PC-9 (cell line): ENCODE measurements around the gene UBE2QL1. TPM values are rescaled to one million over a fixed set of nuclear protein-coding genes. Genes with fewer than 3 reads are reported as not detected.

ENCODE experiments used
- Bru-seq: library from RNA; stranded (reverse); fragments of 400-500 nt; gene quantifications from one replicate; lab custom pipeline; 2021; lab: Mats Ljungman, UMichigan
- BruChase-seq, 2 experiments: library from RNA; stranded (reverse); fragments of 400-500 nt; gene quantifications; one replicate each; lab custom pipeline; 2021; lab: Mats Ljungman, UMichigan
- BruUV-seq: library from RNA; stranded (reverse); fragments of 400-500 nt; replicated peaks from 2 replicates; lab custom pipeline; 2021; lab: Mats Ljungman, UMichigan
- CTCF ChIA-PET: fragments of 300-600 bp; sonication (Branson Sonifier 250); formaldehyde crosslinking; loops from one replicate; lab custom pipeline; 2022; ENCODE audit warnings: antibody characterized with exemption; lab: Charles Lee
- POLR2A ChIA-PET: fragments of 300-600 bp; sonication (Branson Sonifier 250); formaldehyde crosslinking; loops from one replicate; lab custom pipeline; 2022; ENCODE audit warnings: antibody characterized with exemption; ENCODE audit not compliant: unreplicated experiment; lab: Charles Lee
- DNase-seq, 2 experiments: peaks; one replicate each; pipeline versions ENCODE4 v3.0.0 to v3.0.0-alpha.2; 2015 to 2022; ENCODE audit warnings: mixed read lengths in 1 of 2
- H2AFZ ChIP-seq: fragments of 200-600 bp; sonication (generic); 2 replicates; pipeline ENCODE4 v1.8.1; 2017; ENCODE audit warnings: antibody characterized with exemption
- H3F3A ChIP-seq: fragments of 200-600 bp; sonication (generic); 2 replicates; pipeline ENCODE4 v1.8.1; 2017; ENCODE audit warnings: antibody characterized with exemption, mild to moderate bottlenecking, low read depth; ENCODE audit not compliant: insufficient read depth
- H3K27ac ChIP-seq: fragments of 200-600 bp; sonication (generic); 2 replicates; pipeline ENCODE4 v1.6.1; 2016; ENCODE audit warnings: mixed run types
- H3K27me3 ChIP-seq: fragments of 200-600 bp; sonication (generic); 2 replicates; pipeline ENCODE4 v1.6.1; 2016; ENCODE audit warnings: low read depth, mixed run types; ENCODE audit not compliant: insufficient read depth
- H3K36me3 ChIP-seq: fragments of 200-600 bp; sonication (generic); 2 replicates; pipeline ENCODE4 v1.6.1; 2016; ENCODE audit warnings: low read depth, mixed run types
- H3K4me1 ChIP-seq: fragments of 200-600 bp; sonication (generic); replicated peaks from 2 replicates; pipeline ENCODE4 v1.6.1; 2016; ENCODE audit warnings: mixed run types; ENCODE audit not compliant: insufficient read depth
- H3K4me2 ChIP-seq: fragments of 200-600 bp; sonication (generic); 2 replicates; pipeline ENCODE4 v1.6.1; 2017; ENCODE audit warnings: mixed run types
- H3K4me3 ChIP-seq: fragments of 200-600 bp; sonication (generic); 2 replicates; pipeline ENCODE4 v1.6.1; 2016; ENCODE audit warnings: mixed run types
- H3K79me2 ChIP-seq: fragments of 200-600 bp; sonication (generic); 2 replicates; pipeline ENCODE4 v1.6.1; 2017; ENCODE audit warnings: low read depth, mixed run types
- H3K9me2 ChIP-seq: fragments of 200-600 bp; sonication (generic); 2 replicates; pipeline ENCODE4 v1.8.1; 2017; ENCODE audit warnings: mild to moderate bottlenecking; ENCODE audit not compliant: insufficient read depth
- H3K9me3 ChIP-seq: fragments of 200-600 bp; sonication (generic); 2 replicates; pipeline ENCODE4 v1.8.1; 2016; ENCODE audit warnings: low read depth; ENCODE audit not compliant: insufficient read depth
- H4K20me1 ChIP-seq: fragments of 200-600 bp; sonication (generic); 2 replicates; pipeline ENCODE4 v1.8.1; 2017; ENCODE audit not compliant: insufficient read depth
- EZH2 ChIP-seq: fragments of 200-600 bp; sonication (generic); IDR thresholded peaks from 2 replicates; pipeline ENCODE4 v1.8.0; 2017; ENCODE audit warnings: antibody characterized with exemption, low read depth
- intact Hi-C: fragments of 100-400 bp; cut with micrococcal nuclease; formaldehyde crosslinking; loops from one replicate; pipeline ENCODE4 v1.10.0; 2022; ENCODE audit not compliant: unreplicated experiment
- long read RNA-seq: library from polyadenylated mRNA; stranded (forward); transcript quantifications from one replicate; pipeline ENCODE4 v2.0.0, GENCODE V29; 2022
- total RNA-seq: library from RNA; stranded (reverse); gene quantifications from 2 replicates; pipeline ENCODE4 v1.2.3, GENCODE V29; 2021
- TF ChIP-seq, protein P1 (sequence below): fragments of 200-600 bp; sonication (generic); conservative IDR thresholded peaks from 2 replicates; pipeline ENCODE4 v1.6.1; 2017; ENCODE audit warnings: mixed run types, antibody characterized with exemption, mild to moderate bottlenecking, moderate library complexity

The UBE2QL1 gene, protein sequence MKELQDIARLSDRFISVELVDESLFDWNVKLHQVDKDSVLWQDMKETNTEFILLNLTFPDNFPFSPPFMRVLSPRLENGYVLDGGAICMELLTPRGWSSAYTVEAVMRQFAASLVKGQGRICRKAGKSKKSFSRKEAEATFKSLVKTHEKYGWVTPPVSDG
- total RNA-seq (not detected in 2 replicates), Bru-seq, nascent RNA (not detected), BruChase-seq, experiment 1, labeled RNA remaining after a 2-hour chase (not detected), BruChase-seq, experiment 2, labeled RNA remaining after a 6-hour chase (not detected)
- long read RNA-seq = 0 reads

DNA sequence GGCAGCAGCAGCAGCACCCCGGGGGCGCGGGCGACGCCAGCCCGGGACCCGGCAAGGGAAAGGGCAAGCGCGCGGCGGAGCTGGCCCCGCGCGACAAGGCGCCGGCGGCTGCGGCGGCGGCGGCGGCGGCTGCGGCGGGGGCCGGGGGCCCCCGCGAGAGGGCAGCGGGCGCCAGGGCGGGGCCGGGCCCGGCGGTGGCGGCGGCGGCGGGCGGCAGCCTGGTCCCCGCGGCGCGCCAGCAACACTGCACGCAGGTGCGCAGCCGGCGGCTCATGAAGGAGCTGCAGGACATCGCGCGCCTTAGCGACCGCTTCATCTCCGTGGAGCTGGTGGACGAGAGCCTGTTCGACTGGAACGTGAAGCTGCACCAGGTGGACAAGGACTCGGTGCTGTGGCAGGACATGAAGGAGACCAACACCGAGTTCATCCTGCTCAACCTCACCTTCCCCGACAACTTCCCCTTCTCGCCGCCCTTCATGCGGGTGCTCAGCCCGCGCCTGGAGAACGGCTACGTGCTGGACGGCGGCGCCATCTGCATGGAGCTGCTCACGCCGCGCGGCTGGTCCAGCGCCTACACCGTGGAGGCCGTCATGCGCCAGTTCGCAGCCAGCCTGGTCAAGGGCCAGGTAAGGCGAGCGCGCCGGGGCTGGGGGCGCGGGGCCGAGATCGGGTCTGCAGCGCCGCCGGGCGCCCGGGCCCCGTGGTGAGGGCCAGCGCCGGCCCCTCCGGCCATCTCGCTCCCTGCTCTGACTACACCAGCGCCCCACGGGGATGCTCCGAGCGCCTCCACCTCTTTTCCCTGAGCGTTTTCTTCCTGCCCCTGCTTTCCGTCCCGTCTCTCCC is at the start of gene UBE2QL1:
UBE2QL1 (plus strand) TSS at position 238 of the 843 bp plus-strand sequence; CDS start at position 273, 35 bp downstream.
- no TSS peak for BruUV-seq
- H3K36me3 ChIP-seq = no peaks in the 10 kb centered on the region
- TF ChIP-seq EZH2 = no peak
- TF ChIP-seq, protein P1, sequence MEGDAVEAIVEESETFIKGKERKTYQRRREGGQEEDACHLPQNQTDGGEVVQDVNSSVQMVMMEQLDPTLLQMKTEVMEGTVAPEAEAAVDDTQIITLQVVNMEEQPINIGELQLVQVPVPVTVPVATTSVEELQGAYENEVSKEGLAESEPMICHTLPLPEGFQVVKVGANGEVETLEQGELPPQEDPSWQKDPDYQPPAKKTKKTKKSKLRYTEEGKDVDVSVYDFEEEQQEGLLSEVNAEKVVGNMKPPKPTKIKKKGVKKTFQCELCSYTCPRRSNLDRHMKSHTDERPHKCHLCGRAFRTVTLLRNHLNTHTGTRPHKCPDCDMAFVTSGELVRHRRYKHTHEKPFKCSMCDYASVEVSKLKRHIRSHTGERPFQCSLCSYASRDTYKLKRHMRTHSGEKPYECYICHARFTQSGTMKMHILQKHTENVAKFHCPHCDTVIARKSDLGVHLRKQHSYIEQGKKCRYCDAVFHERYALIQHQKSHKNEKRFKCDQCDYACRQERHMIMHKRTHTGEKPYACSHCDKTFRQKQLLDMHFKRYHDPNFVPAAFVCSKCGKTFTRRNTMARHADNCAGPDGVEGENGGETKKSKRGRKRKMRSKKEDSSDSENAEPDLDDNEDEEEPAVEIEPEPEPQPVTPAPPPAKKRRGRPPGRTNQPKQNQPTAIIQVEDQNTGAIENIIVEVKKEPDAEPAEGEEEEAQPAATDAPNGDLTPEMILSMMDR = no peak
- no peaks in the 10 kb centered on the region for H4K20me1 ChIP-seq
- no peak within 1 kb of the TSS for H3K4me3 ChIP-seq
- CTCF ChIA-PET = no interaction called here
- no peak within 1 kb of the TSS for H3K27ac ChIP-seq
- H3K27me3 ChIP-seq = peaks cover 51% of the 10 kb centered on the region
- no peaks in the 10 kb centered on the region for H3K9me2 ChIP-seq
- H3K4me2 ChIP-seq = no peak within 1 kb of the TSS
- DNase-seq = no peak
- H3K79me2 ChIP-seq = no peaks in the 10 kb centered on the region
- no peaks in the 10 kb centered on the region for H3K9me3 ChIP-seq
- no peaks in the 10 kb centered on the region for H3F3A ChIP-seq
- POLR2A ChIA-PET = no interaction called here
- intact Hi-C loops = no loop called here
- no peak within 1 kb of the TSS for H2AFZ ChIP-seq
- no peaks in the 10 kb centered on the region for H3K4me1 ChIP-seq

DNA sequence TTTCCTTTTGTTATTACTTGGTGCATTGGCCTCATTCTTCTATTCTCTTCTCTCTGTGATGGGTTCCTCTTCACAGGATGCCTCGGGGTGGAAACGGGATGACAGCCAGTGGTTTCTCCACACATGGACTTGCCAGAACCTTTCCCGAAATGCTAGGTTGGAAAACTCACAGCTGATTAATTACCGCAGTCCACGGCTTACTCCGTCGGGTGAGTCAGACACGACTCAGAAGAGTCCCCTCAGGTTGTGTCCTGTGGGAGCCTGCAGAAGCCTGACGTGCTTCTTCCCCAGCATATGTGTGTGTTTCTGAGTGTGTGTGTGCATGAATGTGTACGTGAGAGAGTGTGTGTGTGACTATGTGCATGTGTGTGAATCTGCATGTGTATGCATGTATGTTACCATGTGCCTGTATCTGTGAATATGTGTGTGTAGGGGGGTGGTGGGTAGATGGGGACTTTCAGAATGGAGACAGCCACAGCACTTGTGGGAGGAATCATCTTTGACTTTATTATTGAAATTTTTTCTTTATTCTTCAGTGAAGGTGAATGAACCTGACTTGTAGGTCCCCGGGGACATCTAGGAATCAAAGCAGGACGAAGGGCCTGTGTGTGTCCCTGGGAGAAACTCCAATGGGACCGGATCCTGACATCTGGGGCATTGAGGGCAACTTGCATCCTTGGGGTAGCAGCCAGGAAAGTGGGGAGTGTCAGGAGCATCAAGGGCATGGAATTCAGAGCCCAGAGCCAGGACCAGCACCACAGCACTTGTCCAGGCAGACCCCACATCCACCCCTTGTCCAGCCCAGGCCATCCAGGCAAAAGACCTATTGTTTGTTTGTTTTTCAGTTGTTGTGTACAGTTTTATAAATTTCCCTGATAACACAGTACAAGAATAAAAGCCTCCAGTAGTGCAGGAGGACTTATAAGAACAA is 48.4 kb upstream of the UBE2QL1 start:
- POLR2A ChIA-PET = no interaction called here
- H3F3A ChIP-seq = no peaks in the 10 kb centered on the region
- H3K27me3 ChIP-seq = peaks cover 78% of the 10 kb centered on the region
- no peaks in the 10 kb centered on the region for H3K9me3 ChIP-seq
- no peaks in the 10 kb centered on the region for H3K9me2 ChIP-seq
- intact Hi-C loops = no loop called here
- H3K36me3 ChIP-seq = no peaks in the 10 kb centered on the region
- TF ChIP-seq, protein P1 = no peak
- no peak for TF ChIP-seq EZH2
- no peak overlapping the region for H3K27ac ChIP-seq
- H3K79me2 ChIP-seq = no peaks in the 10 kb centered on the region
- CTCF ChIA-PET = no interaction called here
- no peak overlapping the region for H3K4me2 ChIP-seq
- no peaks in the 10 kb centered on the region for H4K20me1 ChIP-seq
- no TSS peak for BruUV-seq
- no peak overlapping the region for H3K4me3 ChIP-seq
- DNase-seq = no peak
- no peak overlapping the region for H2AFZ ChIP-seq
- H3K4me1 ChIP-seq = 0 out of 2 replicates have a peak, but pooled peaks cover 6% of the 10 kb centered on the region

DNA sequence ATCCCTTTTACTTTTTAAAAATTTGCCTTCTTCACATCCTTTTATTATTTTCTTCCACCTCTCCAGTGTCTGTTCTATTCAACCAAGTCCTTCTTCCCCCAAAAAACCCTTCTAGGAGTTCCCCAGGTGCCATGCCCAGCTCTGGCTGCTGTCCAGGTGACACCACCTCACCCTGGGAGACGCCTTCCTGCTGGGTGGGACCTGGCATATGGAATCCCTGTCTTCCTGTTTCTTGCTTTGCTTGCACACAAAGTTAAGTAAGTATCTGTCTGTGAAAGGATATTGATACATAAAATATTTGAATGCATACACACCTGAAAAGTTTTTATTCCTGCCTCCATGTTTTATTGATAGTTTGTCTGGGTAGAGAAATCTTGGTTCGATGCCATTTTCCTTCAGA is 47.2 kb upstream of the UBE2QL1 start:
- intact Hi-C loops = no loop called here
- BruUV-seq = no TSS peak
- H3K9me2 ChIP-seq = no peaks in the 10 kb centered on the region
- no peak for DNase-seq
- no peak overlapping the region for H3K4me3 ChIP-seq
- ChIA-PET CTCF (no interaction called here), POLR2A (no interaction called here)
- no peak overlapping the region for H3K4me2 ChIP-seq
- no peaks in the 10 kb centered on the region for H3K79me2 ChIP-seq
- H3K27me3 ChIP-seq = peaks cover 75% of the 10 kb centered on the region
- TF ChIP-seq EZH2 = no peak
- TF ChIP-seq, protein P1 = no peak
- no peak overlapping the region for H2AFZ ChIP-seq
- no peak overlapping the region for H3K27ac ChIP-seq
- H3K4me1 ChIP-seq = 0 out of 2 replicates have a peak, but pooled peaks cover 6% of the 10 kb centered on the region
- H3K9me3 ChIP-seq = no peaks in the 10 kb centered on the region
- no peaks in the 10 kb centered on the region for H3K36me3 ChIP-seq
- H3F3A ChIP-seq = no peaks in the 10 kb centered on the region
- H4K20me1 ChIP-seq = no peaks in the 10 kb centered on the region
